Stimulated activated CD4-positive, alpha-beta T cell treated with anti-CD3 and anti-CD28 coated beads, Interleukin-2, amount 100 ng/mL, for 4 hours (primary cell): ENCODE results near the gene SLC2A4RG.

Experiments
- DNase-seq: peaks from one replicate; pipeline ENCODE4 v3.0.0-alpha.2; 2020; ENCODE audit warnings: low read depth

SLC2A4RG gene

DNA sequence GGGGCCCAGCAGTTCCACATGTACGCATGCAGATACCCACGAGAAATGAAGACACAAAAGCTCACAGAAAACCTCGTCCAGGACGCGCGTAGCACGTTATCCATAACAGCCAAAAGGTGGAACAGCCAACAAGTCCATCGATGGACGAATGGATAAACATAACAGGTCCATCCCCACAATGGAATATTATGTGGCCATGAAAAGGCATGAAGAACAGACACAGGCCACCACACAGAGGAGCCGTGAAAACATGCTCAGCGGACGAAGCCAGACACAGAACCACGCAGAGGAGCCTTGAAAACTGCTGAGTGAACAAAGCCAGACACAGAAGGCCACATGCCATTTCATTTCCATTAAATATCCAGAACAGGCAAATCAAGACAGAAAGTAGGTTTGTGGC, 38.0 kb downstream of the SLC2A4RG start:
- DNase-seq = no peak

DNA sequence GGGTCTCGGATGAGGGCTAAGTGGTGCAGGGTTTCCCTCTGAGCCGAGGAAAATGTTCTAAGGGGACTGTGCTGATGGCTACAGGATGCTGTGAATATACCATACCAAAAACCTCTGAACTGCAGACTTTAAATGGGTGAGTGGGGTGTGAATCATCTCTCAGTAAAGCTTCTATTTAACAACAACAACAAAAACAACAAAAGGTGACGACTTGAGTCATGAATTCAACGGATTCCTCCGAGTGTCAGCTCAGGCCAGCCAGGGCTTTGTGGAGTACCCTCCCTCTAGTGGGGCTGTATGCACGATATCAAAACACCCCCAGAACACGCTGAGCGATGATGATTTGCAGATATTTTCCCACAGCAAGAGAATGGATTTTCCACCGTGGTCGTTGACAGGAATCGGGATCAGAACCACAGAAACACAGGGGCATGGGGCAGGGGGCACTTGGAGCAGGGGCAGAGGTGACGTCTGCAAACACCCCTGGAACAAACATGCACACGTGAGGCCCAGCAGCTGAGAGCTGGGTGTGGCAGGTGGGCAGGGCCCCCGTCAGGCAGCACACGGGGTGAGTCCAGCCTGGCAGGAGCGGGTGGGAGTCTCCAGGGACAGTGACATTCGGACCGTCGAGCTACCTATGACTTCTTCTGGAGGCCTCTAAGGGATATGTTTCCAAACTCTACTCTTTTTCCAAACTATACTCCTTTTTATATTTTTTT, 38.6 kb downstream of the SLC2A4RG start:
- DNase-seq = no peak

DNA sequence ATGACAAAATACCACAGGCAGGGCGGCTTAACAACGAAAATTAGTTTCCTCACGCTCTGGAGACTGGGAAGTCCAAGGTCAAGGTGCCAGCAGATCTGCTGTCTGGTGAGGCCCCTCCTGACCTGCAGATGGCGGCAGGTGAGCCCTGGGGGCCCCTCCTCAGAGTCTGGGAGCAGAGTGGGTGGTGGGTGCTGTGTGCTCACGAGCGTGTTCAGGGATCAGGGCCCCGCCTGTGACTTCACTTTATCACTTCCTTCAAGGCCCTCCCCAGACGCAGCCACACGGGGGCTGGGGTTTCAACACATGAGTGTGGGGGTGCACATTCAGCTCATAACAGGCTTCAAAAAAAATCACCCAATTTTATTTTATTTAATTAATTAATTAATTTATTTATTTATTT, 39.3 kb downstream of the SLC2A4RG start:
- DNase-seq = no peak

DNA sequence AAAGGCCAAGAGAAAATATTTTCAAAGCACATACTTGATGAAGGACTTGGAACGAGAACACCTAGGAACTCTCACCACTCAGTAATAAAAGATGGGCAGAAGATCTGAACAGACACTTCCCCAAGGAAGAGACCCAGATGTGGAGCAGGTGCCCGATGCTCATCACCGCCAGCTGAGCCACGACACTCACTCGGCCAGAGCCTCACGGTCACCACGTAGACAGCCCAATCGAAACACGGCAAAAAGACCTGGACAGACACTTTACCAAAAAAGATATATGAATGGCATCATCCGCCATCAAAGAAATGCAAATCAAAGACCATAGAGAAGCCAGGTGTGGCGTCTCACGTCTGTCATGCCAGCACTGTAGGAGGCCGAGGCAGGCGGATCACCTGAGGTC, 41.6 kb downstream of the SLC2A4RG start:
- DNase-seq = no peak

DNA sequence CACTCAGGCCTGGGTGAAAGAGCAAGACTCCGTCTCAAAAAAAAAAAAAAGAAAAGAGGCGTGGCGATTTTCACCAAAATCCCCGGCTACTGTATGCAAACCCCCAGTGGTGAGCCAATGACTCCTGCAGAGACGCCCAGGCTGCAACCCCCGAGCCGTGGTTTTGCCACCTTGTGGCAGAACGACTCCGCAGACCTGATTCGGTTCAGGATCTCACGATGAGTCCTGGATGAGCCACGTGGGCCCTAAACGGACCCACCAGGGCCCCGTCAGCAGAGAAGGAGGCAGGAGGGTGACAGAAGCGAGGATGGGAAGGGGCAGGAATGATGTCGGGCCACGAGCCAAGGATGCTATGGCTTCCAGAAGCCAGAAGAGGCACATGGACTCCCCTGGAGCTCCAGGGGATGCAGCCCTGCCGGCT, 42.5 kb downstream of the SLC2A4RG start:
- no peak for DNase-seq

DNA sequence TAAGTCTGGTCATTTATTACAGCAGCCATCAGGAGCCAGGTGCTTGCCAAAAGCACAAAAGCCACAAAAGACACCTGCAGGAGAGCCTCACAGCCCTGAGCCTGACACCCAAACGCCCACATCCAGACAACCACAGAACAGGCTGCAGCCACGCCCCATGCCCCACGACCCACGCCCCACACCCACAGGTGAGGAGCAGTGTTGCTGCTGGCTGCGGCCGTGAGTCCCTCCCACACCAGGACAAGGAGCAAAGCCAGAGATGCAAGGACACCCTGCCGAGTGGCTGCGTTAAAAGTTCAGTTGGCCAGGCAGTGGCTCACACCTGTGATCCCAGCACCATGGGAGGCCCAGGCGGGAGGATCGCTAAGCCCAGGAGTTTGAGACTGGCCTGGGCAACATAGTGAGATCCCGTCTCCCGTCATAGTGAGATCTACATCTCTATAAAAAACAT, 43.0 kb downstream of the SLC2A4RG start:
- peak; percentile 28 for DNase-seq

DNA sequence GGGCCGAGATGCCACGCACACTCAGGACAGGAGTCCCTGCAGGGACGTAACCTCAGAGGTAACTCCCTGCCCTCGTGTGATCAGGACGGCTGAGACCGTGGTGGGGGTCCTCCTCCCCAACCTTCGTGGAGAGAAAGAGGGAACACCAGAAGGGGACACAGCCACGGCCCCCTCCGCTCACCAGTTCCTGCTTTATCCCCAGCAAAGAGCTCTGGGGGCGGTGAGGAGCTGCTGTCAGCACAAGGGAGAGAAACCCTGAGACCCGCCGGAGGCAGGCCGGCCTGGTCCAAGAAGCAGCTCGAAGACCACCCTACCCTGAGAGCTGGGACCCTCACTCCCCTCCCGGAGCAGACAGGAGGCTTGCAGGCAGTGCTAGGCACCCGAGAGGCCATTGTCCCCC, 44.4 kb downstream of the SLC2A4RG start:
- no peak for DNase-seq

DNA sequence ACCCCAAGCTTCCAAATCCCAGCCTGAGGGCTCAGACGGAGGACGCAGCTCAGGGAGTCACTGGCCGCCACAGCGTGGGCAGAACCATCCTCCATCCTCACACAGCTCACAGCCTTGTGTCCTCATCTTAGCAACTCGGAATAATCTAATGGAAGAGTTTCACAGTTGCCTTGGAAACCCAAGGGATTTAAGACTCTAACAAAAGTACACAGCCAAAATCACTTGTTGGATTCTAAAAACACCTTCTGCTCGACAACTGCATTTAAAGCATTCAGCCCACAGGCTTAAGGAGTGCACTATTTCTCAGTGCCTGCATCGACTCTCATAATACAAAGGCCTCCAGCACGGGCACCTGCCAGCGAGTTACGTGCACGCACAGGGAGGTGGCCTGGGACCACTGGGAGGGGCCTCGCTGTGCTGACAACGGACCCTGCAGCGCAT, 46.1 kb downstream of the SLC2A4RG start:
- DNase-seq = no peak

DNA sequence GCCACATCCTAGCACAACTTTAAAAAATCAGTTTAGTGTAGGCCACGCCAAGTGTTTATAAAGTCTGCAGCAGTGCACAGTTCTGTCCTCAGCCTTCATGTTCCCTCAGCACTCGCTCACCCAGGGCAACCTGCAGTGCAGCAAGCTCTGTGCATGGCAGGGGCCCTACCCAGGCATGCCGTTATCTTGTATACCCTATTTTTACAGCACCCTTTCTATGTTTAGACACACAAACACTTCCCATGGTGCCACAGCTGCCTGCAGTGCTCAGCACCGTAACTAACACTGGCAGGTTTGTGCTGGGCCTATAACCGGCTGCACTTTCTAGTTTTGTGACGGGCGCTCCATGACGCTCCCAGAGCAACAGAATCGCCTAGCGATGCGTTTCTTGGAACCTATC, 47.7 kb downstream of the SLC2A4RG start:
- no peak for DNase-seq

DNA sequence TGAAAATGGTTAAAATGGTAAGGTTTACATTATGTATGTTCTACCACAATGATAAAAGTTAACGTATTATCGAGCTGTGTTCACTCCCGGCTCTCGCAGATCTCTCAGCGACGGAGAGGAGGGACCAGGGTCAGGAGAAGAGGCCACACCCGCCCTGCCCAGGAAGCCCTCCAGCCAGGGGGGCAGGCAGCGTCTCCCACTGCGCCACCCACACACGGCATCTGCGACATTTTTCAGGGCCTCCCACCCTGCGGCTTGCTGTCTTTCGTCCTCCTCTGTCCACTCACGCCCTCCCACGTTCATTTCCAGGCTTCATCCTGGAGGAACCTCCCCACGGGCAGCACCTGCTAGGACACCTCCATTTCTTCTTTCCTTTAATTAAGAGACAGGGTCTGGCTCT, 48.2 kb downstream of the SLC2A4RG start:
- no peak for DNase-seq

DNA sequence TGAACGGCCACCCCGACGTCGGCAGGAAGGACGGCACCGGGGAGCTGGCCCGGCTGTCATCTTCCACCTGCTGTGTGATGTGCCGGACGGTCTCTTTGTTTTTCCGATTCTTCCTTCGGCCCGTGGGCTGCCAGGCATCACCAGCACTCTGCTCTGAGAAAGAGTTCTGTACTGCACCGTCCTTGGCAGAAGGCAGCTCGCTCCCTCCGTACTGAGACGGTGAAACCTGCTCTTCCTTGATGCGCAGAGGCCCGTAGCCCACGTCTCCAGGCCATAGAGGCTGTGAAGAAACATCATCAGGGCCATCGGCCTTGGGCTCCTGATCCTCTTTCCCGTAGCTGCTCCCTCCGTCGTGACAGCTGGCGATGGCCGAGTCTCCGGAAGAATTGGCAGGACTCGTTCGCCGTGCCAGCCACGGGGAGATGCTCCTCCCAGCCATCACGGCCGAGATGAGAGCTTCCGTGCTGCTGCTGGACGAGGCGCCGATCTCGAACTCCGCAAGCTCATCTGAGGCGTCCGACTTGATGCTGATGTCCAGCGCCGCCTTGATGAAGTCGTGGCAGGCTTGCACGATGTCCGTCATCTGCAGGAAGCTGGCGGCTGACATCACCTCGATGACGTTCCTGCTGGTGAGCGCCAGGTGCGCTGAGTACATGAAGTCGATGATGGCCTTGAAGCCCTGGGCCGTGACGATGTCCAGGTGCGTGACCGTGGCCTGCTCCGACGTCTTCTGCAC, 50.4 kb downstream of the SLC2A4RG start:
- no peak for DNase-seq

DNA sequence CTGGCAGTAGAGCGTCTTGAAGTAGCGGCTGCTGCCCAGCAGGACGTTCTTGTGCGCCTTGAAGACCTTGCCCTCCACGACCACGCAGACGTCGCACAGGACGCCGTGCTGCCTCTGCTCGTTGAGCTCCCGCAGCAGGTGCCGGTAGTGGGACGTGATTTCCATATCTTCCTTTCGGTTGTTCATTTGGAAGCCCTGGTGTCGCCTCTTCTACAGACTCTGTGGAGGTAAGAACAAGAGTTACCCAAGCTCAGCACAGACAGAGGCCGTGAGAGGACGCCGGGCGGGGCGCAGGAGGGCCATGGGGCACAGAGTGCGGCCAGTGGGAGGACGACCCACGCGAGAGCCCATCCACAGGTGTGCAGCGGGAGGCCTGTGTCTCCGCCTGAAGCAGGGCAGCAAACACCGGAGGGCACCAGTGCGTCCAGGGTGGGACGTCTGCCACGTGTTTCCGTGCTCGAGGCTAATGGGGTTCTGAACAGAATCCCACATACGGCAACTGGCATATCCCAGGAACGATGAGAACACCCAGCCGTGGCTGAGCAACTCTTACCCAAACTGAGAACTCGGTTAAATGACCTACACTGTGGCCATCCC, 51.1 kb downstream of the SLC2A4RG start:
- DNase-seq = no peak

DNA sequence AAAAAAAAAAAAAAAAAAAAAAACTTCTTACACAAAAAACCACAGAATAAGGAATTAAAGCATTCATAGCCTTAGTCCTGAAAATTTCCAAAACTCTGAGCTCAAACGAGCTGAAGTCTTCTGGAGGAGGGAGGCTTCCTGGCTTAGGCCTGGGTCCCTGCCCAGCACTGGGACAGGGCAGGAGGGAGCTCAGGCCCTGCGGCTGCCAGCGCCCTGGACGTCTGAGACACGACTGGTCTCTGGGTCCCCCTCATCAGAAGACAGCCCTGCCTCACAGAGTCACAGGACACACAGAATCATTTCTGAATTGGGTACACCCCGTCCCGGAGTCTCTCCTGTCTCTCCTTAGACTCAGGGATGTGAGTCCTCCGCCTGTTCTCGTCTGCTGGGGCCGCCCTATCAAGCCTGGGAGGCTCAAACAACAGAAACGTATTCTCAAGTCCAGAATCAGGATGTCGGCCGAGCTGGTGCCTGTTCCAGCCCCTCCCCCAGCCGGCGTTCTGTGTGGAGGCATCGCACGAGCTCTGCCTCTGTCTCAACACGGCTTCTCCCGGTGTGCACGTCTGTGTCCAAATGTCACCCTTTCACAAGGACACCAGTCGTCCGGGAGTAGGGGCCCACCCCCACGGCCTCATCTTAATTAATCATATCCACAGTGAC, 52.1 kb downstream of the SLC2A4RG start:
- DNase-seq = no peak

DNA sequence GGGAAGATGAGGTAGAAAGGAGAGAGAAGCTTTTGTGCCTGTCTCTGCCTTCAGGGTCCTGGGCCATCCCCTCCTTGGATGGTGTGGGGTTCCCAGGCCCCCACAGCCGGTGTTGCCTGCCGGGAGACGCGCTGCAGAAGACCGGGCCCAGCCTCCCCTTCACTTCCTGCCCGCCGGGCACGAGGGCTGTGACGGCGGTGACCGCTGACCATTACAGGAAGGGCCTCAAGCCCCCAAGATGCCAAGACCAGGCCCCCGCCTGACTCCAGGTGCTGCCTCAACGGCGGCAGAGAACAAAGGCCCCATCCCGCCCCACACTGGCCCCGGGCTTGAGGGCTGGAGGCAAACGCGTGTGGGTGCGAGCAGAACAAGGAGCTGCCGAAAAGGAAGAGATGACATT, 53.3 kb downstream of the SLC2A4RG start:
- DNase-seq = no peak
